GM18519 (cell line): ENCODE measurements around the gene PCSK9.

ENCODE experiments used
- ATAC-seq: cut with Tn5 transposase; IDR thresholded peaks from one replicate; pipeline ENCODE4 v1.9.1; 2021; ENCODE audit warnings: mild to moderate bottlenecking, moderate library complexity; ENCODE audit not compliant: unreplicated experiment, low FRiP score

The PCSK9 gene

DNA sequence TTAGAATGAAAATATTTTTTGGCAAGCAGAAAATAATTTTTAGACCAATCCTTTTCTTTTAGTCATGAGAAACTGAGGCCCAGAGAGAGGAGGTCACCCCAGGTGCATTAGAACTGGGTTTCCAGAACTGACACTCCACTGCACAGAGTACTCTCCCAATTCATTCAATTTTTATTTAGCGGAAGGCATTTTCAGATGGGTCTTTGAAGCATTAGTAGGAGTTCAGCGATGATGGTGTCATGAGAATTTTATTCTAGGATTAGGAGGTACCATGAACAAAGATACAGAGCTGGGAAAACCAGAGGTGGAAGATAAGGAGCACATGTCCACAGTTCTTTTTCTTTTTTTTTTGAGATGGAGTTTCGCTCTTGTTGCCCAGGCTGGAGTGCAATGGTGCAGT lies 2.3 kb downstream of the PCSK9 start:
- ATAC-seq: no peak

DNA sequence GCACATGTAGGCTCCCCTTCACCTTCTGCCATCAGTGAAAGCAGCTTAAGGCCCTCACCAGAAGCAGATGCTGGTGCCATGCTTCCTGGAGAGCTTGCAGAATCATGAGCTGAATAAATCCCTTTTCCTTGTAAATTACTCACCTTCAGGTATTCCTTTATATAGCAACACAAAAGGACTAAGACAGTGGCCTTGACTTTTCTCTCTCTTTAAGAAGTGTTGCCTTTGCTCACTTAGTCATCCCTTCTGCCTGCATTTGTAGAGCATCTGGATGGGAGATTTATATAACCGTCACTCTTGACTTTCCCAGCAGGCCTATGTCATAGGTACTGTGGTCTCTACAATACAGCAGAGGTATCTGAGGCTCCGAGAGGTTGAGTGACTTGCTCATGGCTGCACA lies 3.7 kb downstream of the PCSK9 start:
- no peak for ATAC-seq

DNA sequence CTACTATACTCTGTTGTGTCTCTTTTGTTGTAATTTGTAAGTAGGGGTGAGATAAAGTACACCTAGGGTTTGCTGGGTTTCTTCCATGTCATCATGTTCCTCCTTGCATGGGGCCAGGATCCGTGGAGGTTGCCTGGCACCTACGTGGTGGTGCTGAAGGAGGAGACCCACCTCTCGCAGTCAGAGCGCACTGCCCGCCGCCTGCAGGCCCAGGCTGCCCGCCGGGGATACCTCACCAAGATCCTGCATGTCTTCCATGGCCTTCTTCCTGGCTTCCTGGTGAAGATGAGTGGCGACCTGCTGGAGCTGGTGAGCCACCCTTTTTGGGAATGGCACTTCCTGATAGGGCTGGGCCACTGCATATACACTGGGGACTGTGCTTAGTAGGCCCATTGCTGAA lies 4.4 kb downstream of the PCSK9 start:
- no peak for ATAC-seq

GRCh38 chr1:55044617-55045397 lies 5.5 kb downstream of the PCSK9 start:
- no peak for ATAC-seq

DNA sequence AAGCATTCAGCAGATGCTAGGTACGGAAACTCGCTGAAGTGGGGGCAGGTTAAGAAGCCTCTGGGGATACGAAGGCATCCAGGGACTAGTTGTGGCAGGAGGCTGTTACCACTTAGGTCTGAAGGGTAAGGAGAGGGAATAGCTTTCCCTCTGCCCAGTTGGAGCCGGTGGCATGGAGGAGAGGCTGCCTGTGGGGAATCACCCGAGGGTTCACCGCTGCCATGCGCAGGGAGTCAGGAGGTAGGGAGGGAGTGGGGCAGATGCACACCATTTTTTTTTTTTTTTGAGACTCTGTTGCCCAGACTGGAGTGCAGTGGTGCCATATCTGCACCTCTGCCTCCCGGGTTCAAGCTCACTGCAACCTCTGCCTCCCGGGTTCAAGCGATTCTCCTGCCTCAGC lies 6.1 kb downstream of the PCSK9 start:
- ATAC-seq: no peak

- no peak for ATAC-seq
Measured at GRCh38 chr1:55046871-55047270, 7.5 kb downstream of the PCSK9 start.

DNA sequence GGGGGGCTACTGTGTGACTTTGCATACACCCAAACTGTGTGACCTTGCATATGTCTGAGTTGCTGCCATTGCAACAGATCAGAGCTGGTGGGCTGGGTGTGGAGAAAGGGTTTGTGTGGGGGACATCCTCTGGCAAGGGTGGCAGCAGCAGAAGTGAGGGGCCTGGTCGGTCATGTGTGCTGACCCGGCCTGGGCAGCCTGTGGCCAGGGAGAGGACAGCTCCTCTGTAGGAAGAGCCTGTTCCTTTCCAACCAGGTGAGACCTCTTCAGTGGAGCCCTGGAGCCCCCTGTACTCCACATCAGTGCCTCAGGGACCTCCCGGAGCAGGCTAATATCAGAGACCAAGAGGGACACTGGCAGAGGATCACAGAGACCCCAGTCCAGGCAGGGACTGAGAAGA lies 8.3 kb downstream of the PCSK9 start:
- ATAC-seq: no peak

DNA sequence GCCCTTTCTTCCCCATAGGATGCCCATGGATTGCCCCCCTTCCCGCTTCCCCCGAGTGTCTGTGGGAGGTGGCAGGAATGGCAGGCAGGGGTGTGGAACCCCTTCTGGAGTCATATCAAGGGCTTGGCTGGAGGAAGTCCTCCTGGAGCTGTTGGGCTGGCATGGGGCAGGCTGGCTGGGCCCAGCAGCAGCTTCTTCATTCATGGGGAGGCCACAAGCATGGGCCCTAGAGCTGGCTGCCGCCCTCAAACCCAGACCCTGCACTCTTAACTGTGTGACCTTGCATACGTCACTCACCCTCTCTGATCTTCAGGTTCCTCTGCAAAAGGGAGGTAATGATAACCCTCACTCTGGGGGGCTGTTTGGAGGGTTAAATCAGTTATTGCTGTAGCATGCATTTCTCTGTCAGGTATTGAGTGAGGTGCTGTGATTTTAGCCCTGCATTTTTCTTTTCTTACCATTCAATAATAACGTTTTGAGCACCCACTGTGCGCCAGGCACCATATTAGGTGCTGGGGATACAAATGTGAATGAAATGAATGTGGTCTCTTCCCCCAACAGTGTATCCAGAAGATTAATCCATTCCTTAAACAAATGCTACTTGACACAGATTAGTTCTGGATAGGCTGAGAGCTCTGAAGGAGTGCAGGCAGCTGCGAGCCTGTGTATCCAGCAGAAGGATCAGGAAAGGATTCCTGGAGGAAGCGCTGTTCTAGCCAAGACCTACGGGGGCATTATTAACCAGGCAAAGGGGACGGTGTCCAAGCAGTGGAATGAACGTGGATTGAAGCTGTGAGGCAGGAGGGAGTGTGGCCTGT lies 9.3 kb downstream of the PCSK9 start:
- ATAC-seq: no peak

GRCh38 chr1:55049271-55049913 lies 10.0 kb downstream of the PCSK9 start:
- no peak for ATAC-seq

- ATAC-seq: no peak
Measured at GRCh38 chr1:55049914-55050278, 10.5 kb downstream of the PCSK9 start.

GRCh38 chr1:55050283-55050682 lies 10.9 kb downstream of the PCSK9 start:
- no peak for ATAC-seq

GRCh38 chr1:55051169-55051568 lies 11.8 kb downstream of the PCSK9 start:
- no peak for ATAC-seq

DNA sequence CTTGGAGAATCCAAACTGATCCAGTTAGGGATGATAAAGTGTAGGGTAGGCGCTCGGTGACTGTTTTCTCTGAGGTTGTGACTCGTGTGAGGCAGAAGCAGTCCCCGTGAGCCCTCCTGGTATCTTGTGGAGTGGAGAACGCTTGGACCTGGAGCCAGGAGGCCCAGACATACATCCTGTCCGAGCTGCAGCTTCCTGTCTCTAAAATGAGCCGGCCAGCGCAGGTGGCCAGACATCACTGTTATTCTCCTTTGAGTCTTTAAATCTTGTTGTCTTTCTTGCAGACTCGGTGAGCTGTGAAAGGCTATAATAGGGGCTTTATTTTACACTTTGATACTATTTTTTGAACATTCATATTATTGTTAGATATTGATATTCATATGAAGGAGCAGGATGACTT lies 12.3 kb downstream of the PCSK9 start:
- no peak for ATAC-seq

DNA sequence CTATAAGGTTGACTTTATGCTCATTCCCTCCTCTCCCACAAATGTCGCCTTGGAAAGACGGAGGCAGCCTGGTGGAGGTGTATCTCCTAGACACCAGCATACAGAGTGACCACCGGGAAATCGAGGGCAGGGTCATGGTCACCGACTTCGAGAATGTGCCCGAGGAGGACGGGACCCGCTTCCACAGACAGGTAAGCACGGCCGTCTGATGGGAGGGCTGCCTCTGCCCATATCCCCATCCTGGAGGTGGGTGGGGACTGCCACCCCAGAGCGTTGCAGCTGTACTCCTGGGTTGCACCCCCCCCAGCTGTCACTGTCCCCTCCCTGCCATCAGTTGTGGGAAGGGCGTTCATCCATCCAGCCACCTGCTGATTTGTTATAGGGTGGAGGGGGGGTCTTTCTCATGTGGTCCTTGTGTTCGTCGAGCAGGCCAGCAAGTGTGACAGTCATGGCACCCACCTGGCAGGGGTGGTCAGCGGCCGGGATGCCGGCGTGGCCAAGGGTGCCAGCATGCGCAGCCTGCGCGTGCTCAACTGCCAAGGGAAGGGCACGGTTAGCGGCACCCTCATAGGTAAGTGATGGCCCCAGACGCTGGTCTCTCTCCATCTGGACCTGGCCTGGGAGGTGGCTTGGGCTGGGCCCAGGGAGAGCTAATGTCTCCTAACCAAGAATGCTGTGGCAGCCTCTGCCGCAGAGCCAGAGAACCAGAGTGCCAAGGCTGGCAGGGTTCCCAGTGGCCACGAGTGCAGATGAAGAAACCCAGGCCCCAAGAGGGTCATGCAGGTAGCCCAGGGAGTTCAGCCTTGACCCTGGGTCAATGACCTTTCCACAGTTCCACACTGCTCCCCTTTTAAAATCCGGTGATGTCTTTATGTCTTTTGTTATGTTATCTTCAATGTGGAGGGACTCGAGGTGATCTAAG lies 13.1 kb downstream of the PCSK9 start:
- ATAC-seq: no peak

- ATAC-seq: no peak
Measured at GRCh38 chr1:55053265-55053954, 14.1 kb downstream of the PCSK9 start.

GRCh38 chr1:55054396-55054795 lies 15.0 kb downstream of the PCSK9 start:
- no peak for ATAC-seq

DNA sequence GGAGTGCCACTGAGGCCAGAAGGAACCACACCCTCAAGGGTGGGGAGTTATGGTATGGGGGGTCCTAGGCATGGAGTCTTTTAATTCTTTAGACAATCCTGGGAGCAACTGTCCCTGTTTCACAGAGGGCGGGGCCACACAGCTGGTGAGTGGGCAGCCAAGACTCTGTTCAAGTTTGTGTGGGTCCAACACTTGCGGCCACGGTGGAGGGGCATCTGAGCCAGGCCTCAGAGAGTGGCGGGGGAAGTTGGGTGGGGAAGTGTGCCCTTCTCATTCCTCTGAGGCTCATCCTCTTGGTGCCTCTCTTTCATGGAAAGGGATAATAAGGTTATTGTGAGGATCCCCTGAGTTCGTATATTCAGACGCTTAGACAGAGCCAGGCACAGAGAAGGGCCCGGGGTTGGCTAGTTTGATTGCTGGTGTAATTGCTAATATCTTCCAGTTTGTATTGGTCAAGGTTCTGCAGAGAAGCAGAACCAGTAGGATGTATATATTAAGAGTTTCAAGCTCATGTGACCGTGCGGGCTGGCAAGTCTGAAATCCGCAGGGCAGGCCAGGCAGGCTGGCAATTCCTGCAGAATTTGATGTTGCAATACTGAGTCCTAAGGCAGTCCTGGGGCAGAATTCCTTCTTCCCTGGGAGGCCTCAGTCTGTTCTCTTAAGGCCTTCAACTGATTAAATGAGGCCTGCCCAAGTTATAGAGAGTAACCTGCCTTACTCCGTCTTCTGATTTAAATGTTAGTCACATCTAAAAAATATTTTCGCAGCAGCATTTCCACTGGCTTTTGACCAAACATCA lies 15.9 kb downstream of the PCSK9 start:
- ATAC-seq: no peak

DNA sequence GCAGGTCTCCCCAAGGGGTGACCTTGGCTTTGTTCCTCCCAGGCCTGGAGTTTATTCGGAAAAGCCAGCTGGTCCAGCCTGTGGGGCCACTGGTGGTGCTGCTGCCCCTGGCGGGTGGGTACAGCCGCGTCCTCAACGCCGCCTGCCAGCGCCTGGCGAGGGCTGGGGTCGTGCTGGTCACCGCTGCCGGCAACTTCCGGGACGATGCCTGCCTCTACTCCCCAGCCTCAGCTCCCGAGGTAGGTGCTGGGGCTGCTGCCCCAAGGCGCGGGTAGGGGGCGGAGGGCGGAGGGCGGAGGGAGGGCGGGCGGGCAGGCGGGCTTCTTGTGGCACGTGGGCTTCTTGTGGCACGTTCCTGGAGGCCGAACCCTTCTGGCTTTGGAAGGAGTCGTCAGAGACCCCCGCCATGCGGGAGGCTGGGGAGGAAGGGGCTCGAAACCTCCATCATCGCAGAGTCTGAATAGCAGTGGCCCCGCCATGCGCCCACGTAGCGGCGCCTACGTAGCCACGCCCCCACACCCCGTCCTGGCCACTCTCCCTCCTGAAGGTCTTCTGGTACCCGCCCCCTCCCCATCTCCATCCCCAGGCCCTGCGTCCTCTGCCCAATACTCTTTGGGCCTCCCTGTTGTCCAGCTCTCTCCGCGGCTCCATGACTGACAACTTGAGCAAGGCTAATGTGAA lies 16.7 kb downstream of the PCSK9 start:
- no peak for ATAC-seq

GRCh38 chr1:55056632-55056992 lies 17.3 kb downstream of the PCSK9 start:
- no peak for ATAC-seq
